HepG2 (cell line): ENCODE data around the gene CCDC57. TPM values are rescaled to one million over a fixed set of nuclear protein-coding genes. Genes with fewer than 3 reads are reported as not detected.

ENCODE experiments used
- EEA1 ChIP-seq: sonication (generic); formaldehyde crosslinking; IDR thresholded peaks from 2 replicates; pipeline ENCODE4 v1.5.1; 2020; ENCODE audit warnings: mild to moderate bottlenecking, missing genetic modification reagents, borderline replicate concordance
- HDAC2 ChIP-seq: sonication (generic); formaldehyde crosslinking; IDR thresholded peaks from 2 replicates; pipeline ENCODE4 v1.4.0; 2020; ENCODE audit warnings: missing genetic modification reagents
- MED8 ChIP-seq: sonication (generic); formaldehyde crosslinking; IDR thresholded peaks from 2 replicates; pipeline ENCODE4 v1.8.1; 2023; ENCODE audit warnings: mild to moderate bottlenecking, missing genetic modification reagents; ENCODE audit not compliant: insufficient replicate concordance
- MLLT10 ChIP-seq: sonication (generic); formaldehyde crosslinking; IDR thresholded peaks from 2 replicates; pipeline ENCODE4 v1.4.0; 2020; ENCODE audit warnings: missing genetic modification reagents
- NCOA5 ChIP-seq: sonication (generic); formaldehyde crosslinking; IDR thresholded peaks from 2 replicates; pipeline ENCODE4 v1.4.0; 2020; ENCODE audit warnings: missing genetic modification reagents
- NR3C1 ChIP-seq: sonication (generic); formaldehyde crosslinking; IDR thresholded peaks from 2 replicates; pipeline ENCODE4 v1.4.0; 2020; ENCODE audit warnings: missing genetic modification reagents
- POLR2A ChIP-seq, 2 experiments: IDR thresholded peaks; 2 replicates each; pipeline ENCODE4 v1.6.1; 2011; ENCODE audit warnings: low read depth in 2 of 2, low read length in 2 of 2, mild to moderate bottlenecking in 1 of 2, moderate library complexity in 1 of 2; ENCODE audit not compliant: insufficient read depth in 1 of 2
- RBAK ChIP-seq: sonication (generic); formaldehyde crosslinking; IDR thresholded peaks from 2 replicates; pipeline ENCODE4 v1.5.1; 2020; ENCODE audit warnings: mild to moderate bottlenecking, missing genetic modification reagents
- TCF7L2 ChIP-seq: IDR thresholded peaks from 2 replicates; pipeline ENCODE4 v1.6.1; 2011; ENCODE audit warnings: mild to moderate bottlenecking, low read depth, low read length, moderate library complexity
- TEAD3 ChIP-seq: optimal IDR thresholded peaks from 2 replicates; pipeline ENCODE3; 2016; ENCODE audit warnings: borderline replicate concordance
- ZNF225 ChIP-seq: sonication (generic); formaldehyde crosslinking; IDR thresholded peaks from 2 replicates; pipeline ENCODE4 v1.4.0; 2020; ENCODE audit warnings: mild to moderate bottlenecking, missing genetic modification reagents
- ZNF333 ChIP-seq: sonication (generic); formaldehyde crosslinking; IDR thresholded peaks from 2 replicates; pipeline ENCODE4 v1.4.0; 2020; ENCODE audit warnings: mild to moderate bottlenecking, missing genetic modification reagents, borderline replicate concordance
- ZNF780A ChIP-seq: sonication (generic); formaldehyde crosslinking; IDR thresholded peaks from 2 replicates; pipeline ENCODE4 v1.8.0; 2022; ENCODE audit warnings: mild to moderate bottlenecking, missing genetic modification reagents, moderate library complexity
- polyA plus RNA-seq, 8 experiments: library from polyadenylated mRNA; depleted of rRNA in 3 of 8; stranded (reverse) in 7 of 8; unstranded in 1 of 8; fragments of >200 nt; fragmentation: Illumina TruSeq in 4 of 8; extraction: Trizol in 4 of 8; gene quantifications; 2 replicates each; pipeline versions ENCODE4 v1.2.1 to v1.2.3, GENCODE V29; 2011 to 2016; ENCODE audit warnings: low read depth in 4 of 8, missing spikeins in 1 of 8, mixed read lengths in 1 of 8; ENCODE audit not compliant: insufficient read depth in 1 of 8
- total RNA-seq, 5 experiments: library from RNA; depleted of rRNA; stranded (reverse); fragments of >200 nt; fragmentation: Illumina TruSeq; extraction: Trizol; gene quantifications; 2 replicates each; pipeline ENCODE4 v1.2.3, GENCODE V29; 2016; ENCODE audit warnings: low read depth in 1 of 5
- TF ChIP-seq, protein P1 (sequence below): sonication (generic); formaldehyde crosslinking; IDR thresholded peaks from 2 replicates; pipeline ENCODE4 v1.4.0; 2020; ENCODE audit warnings: mild to moderate bottlenecking, missing genetic modification reagents
- TF ChIP-seq, protein P2 (sequence below): sonication (generic); formaldehyde crosslinking; IDR thresholded peaks from 2 replicates; pipeline ENCODE4 v1.5.1; 2020; ENCODE audit warnings: missing genetic modification reagents, mild to moderate bottlenecking, borderline replicate concordance
- TF ChIP-seq, protein P3 (sequence below): sonication (generic); formaldehyde crosslinking; IDR thresholded peaks from 2 replicates; pipeline ENCODE4 v1.5.0; 2020; ENCODE audit warnings: mild to moderate bottlenecking, low read depth, missing genetic modification reagents, borderline replicate concordance
- TF ChIP-seq, protein P4 (sequence below): sonication (generic); formaldehyde crosslinking; IDR thresholded peaks from 2 replicates; pipeline ENCODE4 v1.5.0; 2020; ENCODE audit warnings: mild to moderate bottlenecking, missing genetic modification reagents, borderline replicate concordance
- TF ChIP-seq, protein P5 (sequence below): IDR thresholded peaks from 2 replicates; pipeline ENCODE4 v1.6.1; 2018; ENCODE audit warnings: missing genetic modification reagents, mild to moderate bottlenecking, missing compliant biosample characterization

Gene CCDC57
- total and polyA plus RNA-seq, 2 of the 13 experiments (the other 11 are each of a cell fraction or from before 2014, with no cell fraction given), result 59.3 to 59.9 TPM

DNA sequence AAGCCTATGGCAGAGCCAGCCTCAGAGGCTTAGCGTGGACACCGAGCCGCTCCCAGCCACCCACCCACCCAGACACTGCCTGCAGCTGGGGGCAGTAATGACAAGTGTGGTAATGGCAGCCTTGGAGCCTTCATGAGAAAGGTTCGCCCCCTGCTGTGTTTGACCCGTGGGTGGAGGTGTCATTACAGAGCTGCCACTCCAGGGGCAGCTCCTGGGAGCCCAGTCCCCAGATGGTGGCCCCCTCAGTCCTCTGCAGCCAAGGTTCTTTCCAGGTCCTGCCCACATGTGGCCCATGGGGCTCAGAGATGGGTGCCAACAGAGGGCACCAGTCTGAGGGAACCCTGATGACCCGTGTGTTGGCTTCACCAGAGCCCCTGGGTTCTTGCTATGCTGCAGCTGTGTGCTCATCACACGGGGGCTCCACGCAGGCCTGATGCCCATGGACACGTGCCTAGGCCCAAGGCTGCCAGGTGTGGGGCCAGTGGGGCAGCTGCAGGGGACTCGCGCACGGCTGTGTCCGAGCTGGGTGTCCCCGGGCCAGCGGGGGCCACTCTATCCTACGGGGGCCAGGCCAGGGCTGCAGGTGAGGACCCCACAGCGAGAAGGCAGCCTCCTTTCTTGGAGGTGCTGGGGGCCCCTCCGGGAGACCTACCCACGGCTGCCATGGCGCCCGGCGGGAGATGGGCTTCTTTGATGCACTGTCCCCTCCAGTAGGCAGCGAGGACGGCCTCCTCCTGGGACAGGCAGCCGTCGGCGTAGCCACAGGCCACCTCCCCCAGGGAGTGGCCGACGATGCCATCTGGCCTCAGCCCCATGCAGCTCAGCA is 122.7 kb downstream of the CCDC57 start (continued):
- no peak for TF ChIP-seq TCF7L2
- TF ChIP-seq HDAC2 (CRISPR knock-in tag), result no peak
- TF ChIP-seq, protein P1, sequence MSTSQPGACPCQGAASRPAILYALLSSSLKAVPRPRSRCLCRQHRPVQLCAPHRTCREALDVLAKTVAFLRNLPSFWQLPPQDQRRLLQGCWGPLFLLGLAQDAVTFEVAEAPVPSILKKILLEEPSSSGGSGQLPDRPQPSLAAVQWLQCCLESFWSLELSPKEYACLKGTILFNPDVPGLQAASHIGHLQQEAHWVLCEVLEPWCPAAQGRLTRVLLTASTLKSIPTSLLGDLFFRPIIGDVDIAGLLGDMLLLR (CRISPR knock-in tag), result no peak
- TF ChIP-seq, protein P2, sequence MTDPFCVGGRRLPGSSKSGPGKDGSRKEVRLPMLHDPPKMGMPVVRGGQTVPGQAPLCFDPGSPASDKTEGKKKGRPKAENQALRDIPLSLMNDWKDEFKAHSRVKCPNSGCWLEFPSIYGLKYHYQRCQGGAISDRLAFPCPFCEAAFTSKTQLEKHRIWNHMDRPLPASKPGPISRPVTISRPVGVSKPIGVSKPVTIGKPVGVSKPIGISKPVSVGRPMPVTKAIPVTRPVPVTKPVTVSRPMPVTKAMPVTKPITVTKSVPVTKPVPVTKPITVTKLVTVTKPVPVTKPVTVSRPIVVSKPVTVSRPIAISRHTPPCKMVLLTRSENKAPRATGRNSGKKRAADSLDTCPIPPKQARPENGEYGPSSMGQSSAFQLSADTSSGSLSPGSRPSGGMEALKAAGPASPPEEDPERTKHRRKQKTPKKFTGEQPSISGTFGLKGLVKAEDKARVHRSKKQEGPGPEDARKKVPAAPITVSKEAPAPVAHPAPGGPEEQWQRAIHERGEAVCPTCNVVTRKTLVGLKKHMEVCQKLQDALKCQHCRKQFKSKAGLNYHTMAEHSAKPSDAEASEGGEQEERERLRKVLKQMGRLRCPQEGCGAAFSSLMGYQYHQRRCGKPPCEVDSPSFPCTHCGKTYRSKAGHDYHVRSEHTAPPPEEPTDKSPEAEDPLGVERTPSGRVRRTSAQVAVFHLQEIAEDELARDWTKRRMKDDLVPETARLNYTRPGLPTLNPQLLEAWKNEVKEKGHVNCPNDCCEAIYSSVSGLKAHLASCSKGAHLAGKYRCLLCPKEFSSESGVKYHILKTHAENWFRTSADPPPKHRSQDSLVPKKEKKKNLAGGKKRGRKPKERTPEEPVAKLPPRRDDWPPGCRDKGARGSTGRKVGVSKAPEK (CRISPR knock-in tag), result no peak
- TF ChIP-seq NR3C1 (CRISPR knock-in tag), result no peak
- TF ChIP-seq NCOA5 (CRISPR knock-in tag), result no peak
- no peak for TF ChIP-seq ZNF780A (CRISPR knock-in tag)
- TF ChIP-seq, protein P3, sequence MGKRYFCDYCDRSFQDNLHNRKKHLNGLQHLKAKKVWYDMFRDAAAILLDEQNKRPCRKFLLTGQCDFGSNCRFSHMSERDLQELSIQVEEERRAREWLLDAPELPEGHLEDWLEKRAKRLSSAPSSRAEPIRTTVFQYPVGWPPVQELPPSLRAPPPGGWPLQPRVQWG (CRISPR knock-in tag), result no peak
- TF ChIP-seq ZNF225, result no peak
- TF ChIP-seq, protein P4, sequence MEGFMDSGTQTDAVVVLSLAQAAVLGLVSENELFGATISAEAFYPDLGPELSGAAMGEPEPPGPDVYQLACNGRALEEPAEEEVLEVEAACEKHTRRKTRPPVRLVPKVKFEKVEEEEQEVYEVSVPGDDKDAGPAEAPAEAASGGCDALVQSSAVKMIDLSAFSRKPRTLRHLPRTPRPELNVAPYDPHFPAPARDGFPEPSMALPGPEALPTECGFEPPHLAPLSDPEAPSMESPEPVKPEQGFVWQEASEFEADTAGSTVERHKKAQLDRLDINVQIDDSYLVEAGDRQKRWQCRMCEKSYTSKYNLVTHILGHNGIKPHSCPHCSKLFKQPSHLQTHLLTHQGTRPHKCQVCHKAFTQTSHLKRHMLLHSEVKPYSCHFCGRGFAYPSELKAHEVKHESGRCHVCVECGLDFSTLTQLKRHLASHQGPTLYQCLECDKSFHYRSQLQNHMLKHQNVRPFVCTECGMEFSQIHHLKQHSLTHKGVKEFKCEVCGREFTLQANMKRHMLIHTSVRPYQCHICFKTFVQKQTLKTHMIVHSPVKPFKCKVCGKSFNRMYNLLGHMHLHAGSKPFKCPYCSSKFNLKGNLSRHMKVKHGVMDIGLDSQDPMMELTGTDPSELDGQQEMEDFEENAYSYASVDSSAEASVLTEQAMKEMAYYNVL (CRISPR knock-in tag), result no peak
- TF ChIP-seq EEA1 (CRISPR knock-in tag), result no peak
- no peak for TF ChIP-seq POLR2A (IDR thresholded peaks at IDR 0.05; ENCODE audit: insufficient read depth in 1 of 2, low read depth in 2 of 2, low read length in 2 of 2)
- peak; percentile 14 for TF ChIP-seq MED8
- no peak for TF ChIP-seq MLLT10 (CRISPR knock-in tag)
- no peak for TF ChIP-seq TEAD3 (CRISPR knock-in tag)
- peak; percentile 61; the same call in 1 of the 2 replicates for TF ChIP-seq ZNF333 (CRISPR knock-in tag)
- no peak for TF ChIP-seq RBAK (CRISPR knock-in tag)
- TF ChIP-seq, protein P5, sequence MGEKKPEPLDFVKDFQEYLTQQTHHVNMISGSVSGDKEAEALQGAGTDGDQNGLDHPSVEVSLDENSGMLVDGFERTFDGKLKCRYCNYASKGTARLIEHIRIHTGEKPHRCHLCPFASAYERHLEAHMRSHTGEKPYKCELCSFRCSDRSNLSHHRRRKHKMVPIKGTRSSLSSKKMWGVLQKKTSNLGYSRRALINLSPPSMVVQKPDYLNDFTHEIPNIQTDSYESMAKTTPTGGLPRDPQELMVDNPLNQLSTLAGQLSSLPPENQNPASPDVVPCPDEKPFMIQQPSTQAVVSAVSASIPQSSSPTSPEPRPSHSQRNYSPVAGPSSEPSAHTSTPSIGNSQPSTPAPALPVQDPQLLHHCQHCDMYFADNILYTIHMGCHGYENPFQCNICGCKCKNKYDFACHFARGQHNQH (CRISPR knock-in tag), result no peak
